H1 (cell line): ENCODE data around the gene NBEA. TPM values are rescaled to one million over a fixed set of nuclear protein-coding genes. Genes with fewer than 3 reads are reported as not detected.

Experiments used
- CTCF ChIA-PET: fragments of 300-600 bp; sonication (Branson Sonifier 250); formaldehyde crosslinking; loops from one replicate; lab custom pipeline; 2021; ENCODE audit not compliant: partially characterized antibody; lab: Charles Lee
- POLR2A ChIA-PET: fragments of 300-600 bp; sonication (Branson Sonifier 250); formaldehyde crosslinking; loops from one replicate; lab custom pipeline; 2021; ENCODE audit warnings: inconsistent platforms; ENCODE audit not compliant: partially characterized antibody; lab: Charles Lee
- DNase-seq, 2 experiments: peaks; one replicate each; pipeline versions ENCODE4 v3.0.0 to v3.0.0-alpha.2; 2010 to 2022; ENCODE audit warnings: low spot score in 2 of 2, low read depth in 1 of 2, mixed read lengths in 1 of 2
- FAIRE-seq: peaks from 2 replicates; lab custom pipeline; 2011; peaks lifted over from hg19 to GRCh38; lab: Jason Lieb, UNC
- H2AFZ ChIP-seq: 2 replicates; pipeline ENCODE4 v1.8.1; 2012; ENCODE audit warnings: low read length, inconsistent platforms
- H2AK5ac ChIP-seq: 2 replicates; pipeline ENCODE4 v1.6.1; 2013; ENCODE audit warnings: low read depth, low read length
- H2BK120ac ChIP-seq: replicated peaks from 2 replicates; pipeline ENCODE3; 2013; ENCODE audit warnings: low read depth, low read length, inconsistent platforms
- H2BK12ac ChIP-seq: 2 replicates; pipeline ENCODE4 v1.6.1; 2013; ENCODE audit warnings: low read depth, low read length
- H2BK15ac ChIP-seq: 2 replicates; pipeline ENCODE4 v1.6.1; 2013; ENCODE audit warnings: low read length
- H2BK20ac ChIP-seq: 2 replicates; pipeline ENCODE4 v1.6.1; 2013; ENCODE audit warnings: low read length
- H2BK5ac ChIP-seq: 2 replicates; pipeline ENCODE4 v1.6.1; 2013; ENCODE audit warnings: low read depth, low read length
- H3K14ac ChIP-seq: 2 replicates; pipeline ENCODE4 v1.6.1; 2013; ENCODE audit warnings: inconsistent platforms; ENCODE audit not compliant: insufficient read length
- H3K18ac ChIP-seq: 2 replicates; pipeline ENCODE4 v1.6.1; 2013; ENCODE audit warnings: low read length; ENCODE audit errors: extremely low read depth
- H3K23ac ChIP-seq: 2 replicates; pipeline ENCODE4 v1.6.1; 2013; ENCODE audit warnings: inconsistent platforms; ENCODE audit not compliant: insufficient read length
- H3K23me2 ChIP-seq: 2 replicates; pipeline ENCODE4 v1.6.1; 2013; ENCODE audit warnings: low read depth, low read length
- H3K27ac ChIP-seq: 2 replicates; pipeline ENCODE4 v1.6.1; 2011; ENCODE audit warnings: low read depth, low read length, inconsistent platforms
- H3K27me3 ChIP-seq, 4 experiments: replicated peaks in 1 of 4; 1 replicate in 1 of 4; 2 replicates in 3 of 4; pipeline versions ENCODE4 v1.6.1 to v1.8.1; 2011 to 2013; ENCODE audit warnings: low read length in 3 of 4, mild to moderate bottlenecking in 3 of 4, inconsistent platforms in 2 of 4, mixed read lengths in 2 of 4, moderate library complexity in 1 of 4; ENCODE audit not compliant: control insufficient read depth in 3 of 4, insufficient read depth in 3 of 4; ENCODE audit errors: extremely low read depth in 1 of 4
- H3K36me3 ChIP-seq, 4 experiments: 2 replicates each; pipeline versions ENCODE4 v1.6.1 to v1.8.1; 2011 to 2013; ENCODE audit warnings: mild to moderate bottlenecking in 4 of 4, low read length in 3 of 4, moderate library complexity in 2 of 4, control low read depth in 1 of 4, inconsistent platforms in 1 of 4; ENCODE audit not compliant: insufficient read depth in 4 of 4, control insufficient read depth in 2 of 4
- H3K4ac ChIP-seq: replicated peaks from 2 replicates; pipeline ENCODE3; 2013; ENCODE audit warnings: low read length, low read depth, mixed read lengths, inconsistent platforms; ENCODE audit not compliant: insufficient read length
- H3K4me1 ChIP-seq, 4 experiments: replicated peaks in 1 of 4; 1 replicate in 1 of 4; 2 replicates in 3 of 4; pipeline versions ENCODE4 v1.6.1 to v1.8.1; 2011 to 2013; ENCODE audit warnings: low read length in 3 of 4, inconsistent platforms in 2 of 4, mixed read lengths in 1 of 4; ENCODE audit not compliant: insufficient read depth in 4 of 4, control insufficient read depth in 3 of 4
- H3K4me2 ChIP-seq, 2 experiments: 2 replicates each; pipeline versions ENCODE4 v1.6.1 to v1.8.1; 2011 to 2013; ENCODE audit warnings: low read depth in 2 of 2, low read length in 2 of 2, control low read depth in 1 of 2, inconsistent platforms in 1 of 2, mild to moderate bottlenecking in 1 of 2; ENCODE audit not compliant: insufficient read depth in 1 of 2
- H3K4me3 ChIP-seq, 4 experiments: fragments of 200-600, 300-600 bp in 1 of 4; sonication (generic), shearing (Covaris generic), sonication (Bioruptor Twin) in 1 of 4; 2 replicates each; pipeline versions ENCODE4 v1.5.1 to v1.8.1; 2011 to 2016; ENCODE audit warnings: low read length in 4 of 4, low read depth in 3 of 4, control low read depth in 2 of 4, inconsistent platforms in 2 of 4, mild to moderate bottlenecking in 2 of 4, mixed read lengths in 1 of 4, moderate library complexity in 1 of 4; ENCODE audit not compliant: insufficient read depth in 2 of 4; ENCODE audit errors: extremely low read depth in 1 of 4
- H3K56ac ChIP-seq: replicated peaks from 2 replicates; pipeline ENCODE3; 2013; ENCODE audit warnings: low read depth, mild to moderate bottlenecking, mixed read lengths, low read length, inconsistent platforms; ENCODE audit not compliant: insufficient read length
- H3K79me1 ChIP-seq: 2 replicates; pipeline ENCODE4 v1.6.1; 2013; ENCODE audit warnings: low read depth, low read length, control low read depth
- H3K79me2 ChIP-seq, 2 experiments: 2 replicates each; pipeline versions ENCODE4 v1.6.1 to v1.8.1; 2012 to 2013; ENCODE audit warnings: low read length in 2 of 2, mild to moderate bottlenecking in 2 of 2, inconsistent platforms in 1 of 2; ENCODE audit not compliant: insufficient read depth in 2 of 2, control insufficient read depth in 1 of 2
- H3K9ac ChIP-seq, 4 experiments: replicated peaks in 1 of 4; 1 replicate in 1 of 4; 2 replicates in 3 of 4; pipeline versions ENCODE4 v1.6.1 to v1.8.1; 2011 to 2013; ENCODE audit warnings: low read depth in 3 of 4, low read length in 3 of 4, control low read depth in 2 of 4, mild to moderate bottlenecking in 2 of 4, moderate library complexity in 2 of 4, inconsistent platforms in 1 of 4; ENCODE audit errors: extremely low read depth in 1 of 4
- H3K9me3 ChIP-seq, 2 experiments: 2 replicates each; pipeline versions ENCODE4 v1.6.1 to v1.8.1; 2012 to 2013; ENCODE audit warnings: mild to moderate bottlenecking in 2 of 2, moderate library complexity in 2 of 2, control low read depth in 1 of 2, inconsistent platforms in 1 of 2, low read depth in 1 of 2, low read length in 1 of 2, mixed read lengths in 1 of 2; ENCODE audit not compliant: insufficient read depth in 2 of 2
- H4K20me1 ChIP-seq, 2 experiments: replicated peaks in 1 of 2; 2 replicates each; pipeline versions ENCODE3 to v1.8.1; 2011 to 2013; ENCODE audit warnings: inconsistent platforms in 2 of 2, low read length in 2 of 2, mild to moderate bottlenecking in 1 of 2; ENCODE audit not compliant: insufficient read depth in 2 of 2, control insufficient read depth in 1 of 2
- H4K5ac ChIP-seq: 2 replicates; pipeline ENCODE4 v1.6.1; 2013; ENCODE audit warnings: low read length, low read depth, mixed read lengths, inconsistent platforms; ENCODE audit not compliant: insufficient read length
- H4K8ac ChIP-seq: 2 replicates; pipeline ENCODE4 v1.8.0; 2013; ENCODE audit warnings: mild to moderate bottlenecking, moderate library complexity, low read length, inconsistent platforms; ENCODE audit not compliant: insufficient read depth; ENCODE audit errors: extremely low read depth
- H4K91ac ChIP-seq: replicated peaks from 2 replicates; pipeline ENCODE3; 2013; ENCODE audit warnings: low read length, mixed read lengths, inconsistent platforms; ENCODE audit not compliant: insufficient read length
- BRCA1 ChIP-seq: IDR thresholded peaks from 2 replicates; pipeline ENCODE4 v1.6.1; 2012; ENCODE audit warnings: low read depth, low read length, improper control_type of control experiment
- CEBPB ChIP-seq: IDR thresholded peaks from 2 replicates; pipeline ENCODE4 v1.6.1; 2012; ENCODE audit warnings: low read depth, low read length
- CHD1 ChIP-seq: IDR thresholded peaks from 2 replicates; pipeline ENCODE4 v1.6.1; 2012; ENCODE audit warnings: low read depth, low read length, improper control_type of control experiment
- CHD2 ChIP-seq: IDR thresholded peaks from 2 replicates; pipeline ENCODE4 v1.6.1; 2012; ENCODE audit warnings: low read length, improper control_type of control experiment
- CTBP2 ChIP-seq: IDR thresholded peaks from 2 replicates; pipeline ENCODE4 v1.7.0; 2011; ENCODE audit warnings: borderline replicate concordance, mild to moderate bottlenecking, moderate library complexity, mixed read lengths, low read length; ENCODE audit not compliant: insufficient read depth, insufficient read length
- JUN ChIP-seq: IDR thresholded peaks from 2 replicates; pipeline ENCODE4 v1.6.1; 2011; ENCODE audit warnings: low read depth, mild to moderate bottlenecking, improper control_type of control experiment, low read length
- KDM5A ChIP-seq: fragments of 200-600 bp; IDR thresholded peaks from 2 replicates; pipeline ENCODE4 v1.7.1; 2012; ENCODE audit warnings: mild to moderate bottlenecking, low read length, inconsistent platforms, mixed read lengths
- MAX ChIP-seq: IDR thresholded peaks from 2 replicates; pipeline ENCODE4 v1.6.1; 2012; ENCODE audit warnings: inconsistent platforms
- NANOG ChIP-seq: IDR thresholded peaks from 2 replicates; pipeline ENCODE4 v1.6.1; 2011; ENCODE audit warnings: low read length, low read depth, mild to moderate bottlenecking, inconsistent platforms; ENCODE audit not compliant: insufficient read depth, poor library complexity, severe bottlenecking
- RBBP5 ChIP-seq: IDR thresholded peaks from 2 replicates; pipeline ENCODE4 v1.7.1; 2012; ENCODE audit warnings: low read depth, mild to moderate bottlenecking, inconsistent platforms, low read length, moderate library complexity, borderline replicate concordance
- SRF ChIP-seq: IDR thresholded peaks from 2 replicates; pipeline ENCODE4 v1.6.1; 2011; ENCODE audit warnings: mild to moderate bottlenecking, low read depth, low read length, moderate library complexity
- SUZ12 ChIP-seq: fragments of 200-600 bp; sonication (generic); IDR thresholded peaks from 2 replicates; pipeline ENCODE4 v1.6.1; 2012; ENCODE audit warnings: mild to moderate bottlenecking, inconsistent platforms, low read length, moderate library complexity, mixed read lengths
- TAF1 ChIP-seq: IDR thresholded peaks from 2 replicates; pipeline ENCODE4 v1.6.1; 2011; ENCODE audit warnings: mild to moderate bottlenecking, low read depth, low read length
- ZNF274 ChIP-seq: IDR thresholded peaks from 2 replicates; pipeline ENCODE4 v1.7.0; 2012; ENCODE audit warnings: low read length, borderline replicate concordance; ENCODE audit errors: extremely low read depth
- WGBS, 2 experiments: shearing (Covaris generic) in 1 of 2; methylation state at CpG; one replicate each; pipeline versions ENCODE4 v1.1.6 to v1.1.7; 2013 to 2015; ENCODE audit warnings: low lambda C conversion rate in 2 of 2, mixed read lengths in 2 of 2, inconsistent platforms in 1 of 2, low coverage in 1 of 2, missing lambda C conversion rate in 1 of 2; ENCODE audit not compliant: insufficient replicate concordance in 2 of 2, insufficient coverage in 1 of 2, insufficient read length in 1 of 2; ENCODE audit errors: extremely low coverage in 1 of 2, missing lambda C conversion rate in 1 of 2; 5-methylcytosine and 5-hydroxymethylcytosine counted together
- polyA plus RNA-seq, 7 experiments: library from polyadenylated mRNA; depleted of rRNA in 3 of 7; stranded (reverse) in 5 of 7; unstranded in 2 of 7; fragments of >200 nt in 5 of 7; fragments of 200-250 nt in 2 of 7; gene quantifications; 1 replicate in 5 of 7; 2 replicates in 1 of 7; 4 replicates in 1 of 7; pipeline versions ENCODE4 v1.2.1 to v1.2.3, GENCODE V29; 2011 to 2013; ENCODE audit warnings: missing spikeins in 2 of 7, mixed read lengths in 2 of 7
- total RNA-seq: library from RNA; stranded (reverse); fragmentation: NEBNext Ultra II Directional; extraction: Animal tissue kit (Norgen Biotek cat#: 25700); gene quantifications from 2 replicates; pipeline ENCODE4 v1.2.1, GENCODE V29; 2021

The NBEA gene
- total and polyA plus RNA-seq, 2 of the 8 experiments (the other 6 are each of a cell fraction or from before 2014, with no cell fraction given), result 14.2 to 21.5 TPM

DNA sequence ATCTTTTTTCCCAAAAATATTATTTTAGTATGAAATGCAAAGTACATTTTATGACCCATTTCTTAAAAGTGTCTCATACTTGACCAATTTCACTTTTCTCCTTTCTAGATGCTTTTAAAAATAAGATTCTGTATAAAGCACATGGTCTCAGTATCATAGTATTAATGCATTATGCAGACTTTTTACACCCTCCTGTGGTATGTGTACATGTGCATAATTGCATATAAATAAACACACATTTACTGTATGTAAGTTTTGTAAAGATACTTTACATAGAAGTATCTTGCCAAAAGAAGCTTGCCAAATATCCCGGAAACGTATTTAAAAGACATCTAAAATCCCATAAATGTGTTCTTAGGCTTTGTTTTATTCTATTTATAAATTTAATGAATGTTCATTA, 619.5 kb downstream of the NBEA start:
- no peak overlapping the region for H2BK12ac ChIP-seq
- H4K20me1 ChIP-seq, result no peaks in the 10 kb centered on the region
- H3K4me2 ChIP-seq, result no peak overlapping the region
- no peaks in the 10 kb centered on the region for H3K79me2 ChIP-seq
- no peak overlapping the region for H2AK5ac ChIP-seq
- H2AFZ ChIP-seq, result no peak overlapping the region
- H2BK120ac ChIP-seq, result no peak overlapping the region
- FAIRE-seq, result no peak
- TF ChIP-seq JUN, result no peak
- TF ChIP-seq CHD2, result no peak
- no peak for TF ChIP-seq SUZ12
- TF ChIP-seq KDM5A, result no peak
- TF ChIP-seq RBBP5, result no peak
- TF ChIP-seq BRCA1, result no peak
- no peak for TF ChIP-seq CHD1
- TF ChIP-seq MAX, result no peak
- TF ChIP-seq ZNF274, result no peak
- no peak for TF ChIP-seq NANOG
- no peak for TF ChIP-seq CTBP2
- no peak for TF ChIP-seq CEBPB
- TF ChIP-seq SRF, result no peak
- TF ChIP-seq TAF1, result no peak
- H3K27me3 ChIP-seq, result no peaks in the 10 kb centered on the region
- no peak overlapping the region for H4K5ac ChIP-seq
- H3K9me3 ChIP-seq, result no peaks in the 10 kb centered on the region
- no peak for DNase-seq
- H3K4me3 ChIP-seq, result no peak overlapping the region
- H3K36me3 ChIP-seq, result no peaks in the 10 kb centered on the region
- H3K23me2 ChIP-seq, result no peaks in the 10 kb centered on the region
- no peak overlapping the region for H3K27ac ChIP-seq
- no peak overlapping the region for H2BK20ac ChIP-seq
- no peak overlapping the region for H3K23ac ChIP-seq
- H4K91ac ChIP-seq, result no peak overlapping the region
- H3K14ac ChIP-seq, result no peak overlapping the region
- no peak overlapping the region for H3K9ac ChIP-seq
- no peaks in the 10 kb centered on the region for H3K79me1 ChIP-seq
- no peak overlapping the region for H4K8ac ChIP-seq
- H3K4me1 ChIP-seq, result no peaks in the 10 kb centered on the region
- WGBS, 2 experiments, result 96% methylated on average over 2 of the region's 2 CpGs; no CpG with 5 or more reads in 1 of the 2 experiments
- POLR2A ChIA-PET, result no interaction called here
- no peak overlapping the region for H3K4ac ChIP-seq
- CTCF ChIA-PET, result no interaction called here
- H2BK5ac ChIP-seq, result no peak overlapping the region
- H2BK15ac ChIP-seq, result no peak overlapping the region
- H3K56ac ChIP-seq, result no peak overlapping the region
- H3K18ac ChIP-seq, result no peak overlapping the region
